HEK293 (cell line): ENCODE data around the gene RPS6KC1.

Experiments used
- BCL11A ChIP-seq: fragments of 450-650 bp; formaldehyde crosslinking; IDR thresholded peaks from 2 replicates; pipeline ENCODE4 v1.5.1; 2016; ENCODE audit warnings: low read depth, missing biosample characterization, missing genetic modification characterization
- CTCF ChIP-seq: fragments of 450-650 bp; formaldehyde crosslinking; IDR thresholded peaks from 2 replicates; pipeline ENCODE4 v1.5.1; 2016; ENCODE audit warnings: missing biosample characterization, missing genetic modification characterization
- REST ChIP-seq: fragments of 450-650 bp; formaldehyde crosslinking; IDR thresholded peaks from 2 replicates; pipeline ENCODE4 v1.5.1; 2016; ENCODE audit warnings: missing biosample characterization, missing genetic modification characterization
- ZBTB21 ChIP-seq: fragments of 450-650 bp; formaldehyde crosslinking; IDR thresholded peaks from 2 replicates; pipeline ENCODE4 v1.5.1; 2017; ENCODE audit warnings: missing biosample characterization, missing genetic modification characterization
- ZBTB49 ChIP-seq: fragments of 450-650 bp; formaldehyde crosslinking; IDR thresholded peaks from 2 replicates; pipeline ENCODE4 v1.5.1; 2016; ENCODE audit warnings: missing biosample characterization, missing genetic modification characterization, low read depth
- ZNF23 ChIP-seq: fragments of 450-650 bp; formaldehyde crosslinking; IDR thresholded peaks from 2 replicates; pipeline ENCODE4 v1.5.1; 2016; ENCODE audit warnings: missing biosample characterization, missing genetic modification characterization, borderline replicate concordance
- ZNF274 ChIP-seq, 2 experiments: fragments of 200-500 bp in 1 of 2; fragments of 450-650 bp in 1 of 2; sonication (Bioruptor generic) in 1 of 2; formaldehyde crosslinking in 1 of 2; IDR thresholded peaks; 2 replicates each; pipeline versions ENCODE4 v1.5.1 to v1.6.1; 2014 to 2016; ENCODE audit warnings: borderline replicate concordance in 1 of 2, inconsistent platforms in 1 of 2, low read length in 1 of 2, missing biosample characterization in 1 of 2, missing genetic modification characterization in 1 of 2
- ZNF280D ChIP-seq: fragments of 450-650 bp; formaldehyde crosslinking; IDR thresholded peaks from 2 replicates; pipeline ENCODE4 v1.5.1; 2016; ENCODE audit warnings: missing biosample characterization, missing genetic modification characterization
- ZNF391 ChIP-seq: fragments of 450-650 bp; formaldehyde crosslinking; IDR thresholded peaks from 2 replicates; pipeline ENCODE4 v1.5.1; 2016; ENCODE audit warnings: low read depth, missing biosample characterization, missing genetic modification characterization, borderline replicate concordance
- ZNF398 ChIP-seq: fragments of 450-650 bp; formaldehyde crosslinking; IDR thresholded peaks from 2 replicates; pipeline ENCODE4 v1.5.1; 2017; ENCODE audit warnings: missing biosample characterization, missing genetic modification characterization
- ZNF747 ChIP-seq: fragments of 450-650 bp; formaldehyde crosslinking; IDR thresholded peaks from 2 replicates; pipeline ENCODE4 v1.5.1; 2016; ENCODE audit warnings: missing biosample characterization, missing genetic modification characterization
- ZNF830 ChIP-seq: fragments of 450-650 bp; IDR thresholded peaks from 2 replicates; pipeline ENCODE4 v1.5.0; 2018; ENCODE audit warnings: missing biosample characterization, missing genetic modification characterization, low read depth, mild to moderate bottlenecking, moderate library complexity
- ZNF843 ChIP-seq: fragments of 450-650 bp; formaldehyde crosslinking; IDR thresholded peaks from 2 replicates; pipeline ENCODE4 v1.5.1; 2016; ENCODE audit warnings: missing biosample characterization, missing genetic modification characterization

GRCh38 chr1:213075725-213076124 lies 24.7 kb downstream of the RPS6KC1 start:
- no peak for TF ChIP-seq ZNF830
- TF ChIP-seq ZNF398 (tag by site-specific recombination): no peak
- no peak for TF ChIP-seq ZNF843 (tag by site-specific recombination)
- no peak for TF ChIP-seq ZNF274 (IDR thresholded peaks at IDR 0.05; ENCODE audit: low read length)
- TF ChIP-seq ZNF274 (tag by site-specific recombination; IDR thresholded peaks at IDR 0.05; ENCODE audit: borderline replicate concordance): no peak
- TF ChIP-seq CTCF (tag by site-specific recombination): no peak
- no peak for TF ChIP-seq ZNF23 (tag by site-specific recombination)
- TF ChIP-seq REST: no peak
- TF ChIP-seq ZBTB49 (tag by site-specific recombination): no peak
- TF ChIP-seq ZNF747: no peak
- TF ChIP-seq ZBTB21 (tag by site-specific recombination): no peak
- no peak for TF ChIP-seq ZNF280D (tag by site-specific recombination)
- no peak for TF ChIP-seq BCL11A (tag by site-specific recombination)
- TF ChIP-seq ZNF391 (tag by site-specific recombination): no peak
